ENCODE measurements around the gene SLC22A1. TPM values are rescaled to one million over a fixed set of nuclear protein-coding genes. Genes with fewer than 3 reads are reported as not detected.

The SLC22A1 gene
- total and polyA plus RNA-seq, 2 of the 4 experiments (the other 2 are of a cell fraction), result 0.10 TPM; not detected in 1

GRCh38 chr6:160190973-160191372 lies 69.4 kb downstream of the SLC22A1 start:
- Histone ChIP-seq H2AK5ac (ENCODE audit: low read depth, low read length) (no peak overlapping the region), H3K36me3 (ENCODE audit: control insufficient read depth, insufficient read depth, low read length) (no peaks in the 10 kb centered on the region), H4K91ac (ENCODE audit: insufficient read depth, low read depth, low read length) (no peak overlapping the region), H3K9me1 (ENCODE audit: insufficient read depth, low read length) (no peaks in the 10 kb centered on the region), H4K5ac (ENCODE audit: low read depth, low read length) (no peak overlapping the region), H3K4me3 (ENCODE audit: insufficient read depth, low read depth, low read length) (no peak overlapping the region), H3K27ac (ENCODE audit: insufficient read depth, low read length) (no peak overlapping the region), H3K79me1 (ENCODE audit: low read depth in 1 of 2, low read length in 2 of 2) (no peaks in the 10 kb centered on the region), H3K4ac (ENCODE audit: low read depth, low read length) (no peak overlapping the region), H3K4me2 (ENCODE audit: low read depth, low read length) (no peak overlapping the region), H2BK20ac (ENCODE audit: low read depth, low read length) (no peak overlapping the region), H2AFZ (replicated peaks; ENCODE audit: low read length, poor library complexity) (no peak overlapping the region), H3K27me3 (ENCODE audit: control insufficient read depth, insufficient read depth, low read length) (no peaks in the 10 kb centered on the region), H2BK15ac (ENCODE audit: low read depth, low read length) (no peak overlapping the region), H3K9ac (ENCODE audit: low read depth, low read length) (no peak overlapping the region), H3K18ac (ENCODE audit: low read depth, low read length) (no peak overlapping the region), H4K20me1 (ENCODE audit: insufficient read depth, low read length) (no peaks in the 10 kb centered on the region), H3K14ac (replicated peaks; ENCODE audit: low read depth, low read length) (no peak overlapping the region), H2BK120ac (ENCODE audit: low read depth, low read length) (no peak overlapping the region), H2AK9ac (replicated peaks; ENCODE audit: low read depth, low read length, poor library complexity) (no peak overlapping the region), H3K4me1 (ENCODE audit: control insufficient read depth, insufficient read depth, low read length) (no peaks in the 10 kb centered on the region), H2BK5ac (ENCODE audit: low read depth, low read length, poor library complexity, severe bottlenecking) (no peak overlapping the region), H3K23ac (ENCODE audit: low read depth, low read length) (no peak overlapping the region), H3K56ac (ENCODE audit: extremely low read depth, insufficient read depth, low read length) (no peak overlapping the region), H4K8ac (ENCODE audit: low read depth in 2 of 2, low read length in 2 of 2) (no peak overlapping the region), H3K9me3 (ENCODE audit: control insufficient read depth, insufficient read depth, low read length) (peaks cover 8% of the 10 kb centered on the region; the same call in 1 of the 2 replicates)
- no peak for ATAC-seq (ENCODE audit: low read depth)
- no peak for DNase-seq
- intact Hi-C loops (cut with micrococcal nuclease) (no loop called here), in situ Hi-C loops (cut with MboI; ENCODE audit: low sequenced_read_pairs) (no loop called here), dilution Hi-C loops (cut with HindIII; ENCODE audit: low sequenced_read_pairs, unreplicated experiment) (no loop called here)
- ChIA-PET POLR2A (ENCODE audit: unreplicated experiment) (no interaction called here), CTCF (no interaction called here)
- no TSS peak for BruUV-seq (replicated peaks)
- TF ChIP-seq RCOR1 (IDR thresholded peaks at IDR 0.05; ENCODE audit: insufficient replicate concordance, low read length) (no peak), RAD21 (IDR thresholded peaks at IDR 0.05; ENCODE audit: low read length) (no peak), FOS (IDR thresholded peaks at IDR 0.05; ENCODE audit: low read depth, low read length) (no peak), NFE2L2 (IDR thresholded peaks at IDR 0.05; ENCODE audit: low read depth, low read length) (no peak), USF2 (IDR thresholded peaks at IDR 0.05; ENCODE audit: low read depth, low read length) (no peak), RFX5 (IDR thresholded peaks at IDR 0.05; ENCODE audit: low read depth, low read length) (no peak), SMC3 (IDR thresholded peaks at IDR 0.05; ENCODE audit: low read depth, low read length) (no peak), CTCF (conservative IDR thresholded peaks at IDR 0.05; ENCODE audit: low read depth, low read length) (no peak)
